ENCODE results near the gene SLC23A3. TPM values are rescaled to one million over a fixed set of nuclear protein-coding genes. Genes with fewer than 3 reads are reported as not detected.
A peak's percentile ranks its signal among the peaks of the same experiment; 100 is the strongest.

Gene SLC23A3
- total RNA-seq, 2 donors from 2014 or later, result 0.46 to 1.9 TPM

GRCh38 chr2:219216535-219216915 lies 46.7 kb upstream of the SLC23A3 start:
- Histone ChIP-seq H3K4me3 (ENCODE audit: low read length) (no peak overlapping the region), H3K27me3 (ENCODE audit: control insufficient read depth, insufficient read depth, low read length, poor library complexity, severe bottlenecking) (no peaks in the 10 kb centered on the region), H3K4me1 (ENCODE audit: control insufficient read depth, insufficient read depth, low read length) (no peaks in the 10 kb centered on the region), H3K9me3 (ENCODE audit: control insufficient read depth, low read length) (no peaks in the 10 kb centered on the region), H3K27ac (ENCODE audit: low read depth, low read length) (no peak overlapping the region), H3K9ac (ENCODE audit: extremely low read depth, low read length, poor library complexity, severe bottlenecking) (no peak overlapping the region), H3K36me3 (ENCODE audit: control insufficient read depth, insufficient read depth, low read length) (peaks cover 48% of the 10 kb centered on the region)
- WGBS, 2 experiments (ENCODE audit: insufficient coverage in 1 of 2, insufficient read length in 1 of 2), result 92 to 95% methylated on average over 5 to 6 of the region's 6 CpGs
- H3K27ac Mint-ChIP-seq, result peak overlapping the region; percentile 67
- no peak for DNase-seq
- no peaks in the 10 kb centered on the region for H3K27me3 Mint-ChIP-seq (ENCODE audit: insufficient read depth)
- peaks cover 17% of the 10 kb centered on the region for H3K4me1 Mint-ChIP-seq
- peaks cover 53% of the 10 kb centered on the region for H3K36me3 Mint-ChIP-seq (ENCODE audit: low read depth)
- TF ChIP-seq CTCF (conservative IDR thresholded peaks at IDR 0.05), result no peak
- H3K4me3 Mint-ChIP-seq, result peak overlapping the region; percentile 26
- H3K9me3 Mint-ChIP-seq, result no peaks in the 10 kb centered on the region

- no peak for TF ChIP-seq CTCF (conservative IDR thresholded peaks at IDR 0.05)
- no peak overlapping the region for H3K4me3 ChIP-seq (ENCODE audit: low read length)
- peaks cover 50% of the 10 kb centered on the region for H3K36me3 ChIP-seq (ENCODE audit: control insufficient read depth, insufficient read depth, low read length)
- Mint-ChIP-seq H3K27ac (peak overlapping the region; percentile 67), H3K4me1 (peaks cover 17% of the 10 kb centered on the region), H3K4me3 (no peak overlapping the region), H3K36me3 (ENCODE audit: low read depth) (peaks cover 50% of the 10 kb centered on the region), H3K9me3 (no peaks in the 10 kb centered on the region), H3K27me3 (ENCODE audit: insufficient read depth) (no peaks in the 10 kb centered on the region)
- no peaks in the 10 kb centered on the region for H3K27me3 ChIP-seq (ENCODE audit: control insufficient read depth, insufficient read depth, low read length, poor library complexity, severe bottlenecking)
- no peaks in the 10 kb centered on the region for H3K9me3 ChIP-seq (ENCODE audit: control insufficient read depth, low read length)
- DNase-seq, result peak; percentile 61
- no peak overlapping the region for H3K27ac ChIP-seq (ENCODE audit: low read depth, low read length)
- 94 to 95% methylated on average over 24 to 27 of the region's 27 CpGs for WGBS, 2 experiments (ENCODE audit: insufficient coverage in 1 of 2, insufficient read length in 1 of 2)
- H3K9ac ChIP-seq (ENCODE audit: extremely low read depth, low read length, poor library complexity, severe bottlenecking), result no peak overlapping the region
- H3K4me1 ChIP-seq (ENCODE audit: control insufficient read depth, insufficient read depth, low read length), result no peaks in the 10 kb centered on the region
These were observed 46.2 kb upstream of the SLC23A3 start for GRCh38 chr2:219215871-219216534.

GRCh38 chr2:219214786-219215185 lies 45.0 kb upstream of the SLC23A3 start:
- no peak overlapping the region for H3K4me3 ChIP-seq (ENCODE audit: low read length)
- peaks cover 54% of the 10 kb centered on the region for H3K36me3 ChIP-seq (ENCODE audit: control insufficient read depth, insufficient read depth, low read length)
- no peaks in the 10 kb centered on the region for H3K27me3 ChIP-seq (ENCODE audit: control insufficient read depth, insufficient read depth, low read length, poor library complexity, severe bottlenecking)
- no peak for TF ChIP-seq CTCF (conservative IDR thresholded peaks at IDR 0.05)
- peaks cover 17% of the 10 kb centered on the region for H3K4me1 Mint-ChIP-seq
- H3K36me3 Mint-ChIP-seq (ENCODE audit: low read depth), result peaks cover 48% of the 10 kb centered on the region
- no peak for DNase-seq
- H3K4me3 Mint-ChIP-seq, result no peak overlapping the region
- no peak overlapping the region for H3K27ac Mint-ChIP-seq
- H3K27me3 Mint-ChIP-seq (ENCODE audit: insufficient read depth), result no peaks in the 10 kb centered on the region
- H3K9me3 Mint-ChIP-seq, result no peaks in the 10 kb centered on the region
- H3K4me1 ChIP-seq (ENCODE audit: control insufficient read depth, insufficient read depth, low read length), result no peaks in the 10 kb centered on the region
- 92 to 96% methylated on average over 4 to 6 of the region's 6 CpGs for WGBS, 2 experiments (ENCODE audit: insufficient coverage in 1 of 2, insufficient read length in 1 of 2)
- no peak overlapping the region for H3K9ac ChIP-seq (ENCODE audit: extremely low read depth, low read length, poor library complexity, severe bottlenecking)
- no peak overlapping the region for H3K27ac ChIP-seq (ENCODE audit: low read depth, low read length)
- no peaks in the 10 kb centered on the region for H3K9me3 ChIP-seq (ENCODE audit: control insufficient read depth, low read length)

Data from endodermal cell (in vitro differentiated cells).